ENCODE data around the gene CWC27. TPM values are rescaled to one million over a fixed set of nuclear protein-coding genes. Genes with fewer than 3 reads are reported as not detected.
A peak's percentile ranks its signal among the peaks of the same experiment; 100 is the strongest.

The CWC27 gene
- polyA plus RNA-seq, 1 experiment, result 39.5 TPM

DNA sequence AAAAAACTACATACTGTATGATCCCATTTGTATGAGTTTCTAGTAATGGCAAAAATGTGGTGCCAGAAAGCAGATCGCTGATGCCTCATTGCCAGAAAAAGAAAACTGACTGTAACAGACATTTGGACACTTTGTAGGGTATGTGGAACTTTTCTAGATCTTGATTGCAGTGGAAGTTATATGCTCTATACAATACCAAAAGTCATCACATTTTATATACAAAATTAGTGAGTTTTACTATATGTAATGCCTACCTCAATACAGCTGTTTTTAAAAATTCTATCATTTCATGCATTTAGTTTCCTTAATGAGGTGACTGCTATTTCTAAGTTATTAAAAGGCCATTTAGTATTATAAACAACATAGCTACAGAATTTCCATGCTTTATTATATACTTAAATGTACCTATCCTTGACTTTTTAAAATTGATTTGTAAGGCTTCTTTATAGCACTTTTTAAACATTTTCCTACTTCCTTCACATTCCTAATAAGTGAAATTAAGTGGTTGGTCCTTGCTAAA is 199.9 kb downstream of the CWC27 start:
- H3K27me3 ChIP-seq (ENCODE audit: control insufficient read depth, insufficient read depth, low read length), result no peaks in the 10 kb centered on the region
- no peak overlapping the region for H3K4me3 ChIP-seq (ENCODE audit: low read depth, low read length)
- ChIA-PET POLR2A (no interaction called here), CTCF (no interaction called here)
- no peak for DNase-seq (ENCODE audit: low read depth, low spot score)
- H3K27ac ChIP-seq (ENCODE audit: low read depth, low read length), result no peak overlapping the region
- TF ChIP-seq CTCF (IDR thresholded peaks at IDR 0.05; ENCODE audit: low read depth, low read length), result no peak
- H3K9me3 ChIP-seq (ENCODE audit: control insufficient read depth, insufficient read depth, low read length), result no peaks in the 10 kb centered on the region; the same call in 1 of the 2 replicates

- H3K9me3 ChIP-seq (ENCODE audit: control insufficient read depth, insufficient read depth, low read length), result no peaks in the 10 kb centered on the region; the same call in 1 of the 2 replicates
- H3K4me3 ChIP-seq (ENCODE audit: low read depth, low read length), result no peak overlapping the region
- CTCF ChIA-PET, result no interaction called here
- DNase-seq (ENCODE audit: low read depth, low spot score), result no peak
- H3K27ac ChIP-seq (ENCODE audit: low read depth, low read length), result no peak overlapping the region
- no peak for TF ChIP-seq CTCF (IDR thresholded peaks at IDR 0.05; ENCODE audit: low read depth, low read length)
- H3K27me3 ChIP-seq (ENCODE audit: control insufficient read depth, insufficient read depth, low read length), result no peaks in the 10 kb centered on the region
- POLR2A ChIA-PET, result no interaction called here
These were observed 200.8 kb downstream of the CWC27 start for GRCh38 chr5:64969578-64969977.

DNA sequence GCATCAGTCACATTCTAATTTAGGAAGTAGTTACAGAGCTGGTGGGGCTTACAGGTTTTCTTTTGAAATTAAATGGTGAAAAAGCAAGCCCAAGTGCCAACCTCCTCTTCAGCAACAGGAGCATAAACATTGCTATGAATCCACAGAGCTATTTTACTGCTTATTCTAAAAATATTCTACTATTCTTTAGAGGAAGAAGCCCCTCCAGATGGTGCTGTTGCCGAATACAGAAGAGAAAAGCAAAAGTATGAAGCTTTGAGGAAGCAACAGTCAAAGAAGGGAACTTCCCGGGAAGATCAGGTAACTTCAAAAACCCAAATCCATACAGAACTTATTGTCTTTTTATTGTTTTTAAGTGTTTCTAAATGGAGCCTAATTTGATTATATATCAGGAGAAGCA is 202.8 kb downstream of the CWC27 start:
- peak; percentile 4 for DNase-seq (ENCODE audit: low read depth, low spot score)
- peak; percentile 43 for TF ChIP-seq CTCF (IDR thresholded peaks at IDR 0.05; ENCODE audit: low read depth, low read length)
- H3K4me3 ChIP-seq (ENCODE audit: low read depth, low read length), result no peak overlapping the region
- H3K27ac ChIP-seq (ENCODE audit: low read depth, low read length), result no peak overlapping the region
- POLR2A ChIA-PET, result no interaction called here
- H3K9me3 ChIP-seq (ENCODE audit: control insufficient read depth, insufficient read depth, low read length), result no peaks in the 10 kb centered on the region; the same call in 1 of the 2 replicates
- no peaks in the 10 kb centered on the region for H3K27me3 ChIP-seq (ENCODE audit: control insufficient read depth, insufficient read depth, low read length)
- CTCF ChIA-PET, result interaction anchor here (0.6 to 1.1 kb wide), 3 partner anchors 246 to 512 kb away, joined by 3 to 6 read pairs (median 4); no protein-coding TSS in a partner anchor

GRCh38 chr5:64971990-64972389 is 203.3 kb downstream of the CWC27 start:
- DNase-seq (ENCODE audit: low read depth, low spot score), result no peak
- Histone ChIP-seq H3K4me3 (ENCODE audit: low read depth, low read length) (no peak overlapping the region), H3K27me3 (ENCODE audit: control insufficient read depth, insufficient read depth, low read length) (no peaks in the 10 kb centered on the region), H3K27ac (ENCODE audit: low read depth, low read length) (no peak overlapping the region), H3K9me3 (ENCODE audit: control insufficient read depth, insufficient read depth, low read length) (no peaks in the 10 kb centered on the region; the same call in 1 of the 2 replicates)
- no peak for TF ChIP-seq CTCF (IDR thresholded peaks at IDR 0.05; ENCODE audit: low read depth, low read length)
- ChIA-PET CTCF (interaction anchor here (1.1 kb wide), 2 partner anchors 336 to 511 kb away, joined by 3 to 4 read pairs; no protein-coding TSS in a partner anchor), POLR2A (no interaction called here)

DNA sequence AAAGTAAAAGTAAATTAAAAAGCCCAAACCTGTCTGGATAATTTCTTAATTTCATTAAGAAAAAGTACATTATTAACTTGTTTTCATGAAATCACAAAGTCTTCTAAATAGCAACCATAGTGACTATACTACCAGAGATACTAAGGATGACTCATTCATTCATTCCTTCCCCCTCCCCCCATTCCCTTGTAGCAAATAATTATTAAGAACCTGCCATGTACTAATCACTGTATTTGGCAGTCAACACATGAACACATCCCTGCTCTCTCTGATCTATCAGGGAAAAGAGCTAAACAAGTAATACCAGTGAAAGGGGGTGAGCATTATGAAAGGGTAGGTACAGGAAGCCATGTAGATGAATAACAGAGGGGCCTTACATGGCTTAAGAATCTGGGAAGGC is 203.9 kb downstream of the CWC27 start:
- CTCF ChIA-PET, result interaction anchor here (0.7 kb wide), 1 partner anchor 128 kb away, joined by 3 read pairs; no protein-coding TSS in a partner anchor
- no peak for TF ChIP-seq CTCF (IDR thresholded peaks at IDR 0.05; ENCODE audit: low read depth, low read length)
- POLR2A ChIA-PET, result interaction anchor here (0.7 kb wide), 1 partner anchor 157 kb away, joined by 3 read pairs; no protein-coding TSS in a partner anchor
- H3K4me3 ChIP-seq (ENCODE audit: low read depth, low read length), result no peak overlapping the region
- no peaks in the 10 kb centered on the region; the same call in 1 of the 2 replicates for H3K9me3 ChIP-seq (ENCODE audit: control insufficient read depth, insufficient read depth, low read length)
- no peaks in the 10 kb centered on the region for H3K27me3 ChIP-seq (ENCODE audit: control insufficient read depth, insufficient read depth, low read length)
- H3K27ac ChIP-seq (ENCODE audit: low read depth, low read length), result no peak overlapping the region
- no peak for DNase-seq (ENCODE audit: low read depth, low spot score)

All from AG04450 (cell line).